Activated naive CD4-positive, alpha-beta T cell treated with anti-CD3 and anti-CD28 coated beads, Interleukin-2, amount 10 ng/mL, durations not matched to agents 7 days and 5 days (primary cell): ENCODE results near the gene EMILIN3.

Experiments used
- CTCF ChIA-PET: fragments of 350-600 bp; sonication (Branson Sonifier 250); formaldehyde crosslinking; loops from one replicate; lab custom pipeline; 2021; ENCODE audit warnings: antibody characterized with exemption; lab: Charles Lee
- DNase-seq: peaks from one replicate; pipeline ENCODE4 v3.0.0-alpha.2; 2020
- H3K27ac Mint-ChIP-seq: one replicate; pipeline ENCODE4 v1.8.0; 2021; ENCODE audit warnings: mild to moderate bottlenecking, moderate library complexity, mixed read lengths
- H3K27me3 Mint-ChIP-seq: one replicate; pipeline ENCODE4 v1.8.0; 2021; ENCODE audit warnings: mild to moderate bottlenecking, mixed read lengths
- H3K36me3 Mint-ChIP-seq: one replicate; pipeline ENCODE4 v1.8.0; 2021; ENCODE audit warnings: mixed read lengths
- H3K4me1 Mint-ChIP-seq: one replicate; pipeline ENCODE4 v1.8.0; 2021; ENCODE audit warnings: mixed read lengths
- H3K4me3 Mint-ChIP-seq: one replicate; pipeline ENCODE4 v1.8.0; 2021; ENCODE audit warnings: mild to moderate bottlenecking, moderate library complexity, mixed read lengths
- H3K9me3 Mint-ChIP-seq: one replicate; pipeline ENCODE4 v1.8.0; 2021; ENCODE audit warnings: mixed read lengths

Gene EMILIN3

GRCh38 chr20:41377275-41377674 lies 10.7 kb upstream of the EMILIN3 start:
- no peak for DNase-seq
- CTCF ChIA-PET, result no interaction called here
- H3K9me3 Mint-ChIP-seq, result no peaks in the 10 kb centered on the region
- no peak overlapping the region for H3K4me3 Mint-ChIP-seq
- H3K27ac Mint-ChIP-seq, result no peak overlapping the region
- H3K27me3 Mint-ChIP-seq, result peaks cover 83% of the 10 kb centered on the region
- H3K36me3 Mint-ChIP-seq, result no peaks in the 10 kb centered on the region
- H3K4me1 Mint-ChIP-seq, result peaks cover 9% of the 10 kb centered on the region

GRCh38 chr20:41376349-41376748 lies 9.7 kb upstream of the EMILIN3 start:
- H3K27me3 Mint-ChIP-seq, result peaks cover 74% of the 10 kb centered on the region
- H3K4me1 Mint-ChIP-seq, result peaks cover 9% of the 10 kb centered on the region
- no peak for DNase-seq
- CTCF ChIA-PET, result interaction anchor here (0.6 kb wide), 1 partner anchor 36 kb away, joined by 3 read pairs; the partner anchor contains the start of gene LPIN3
- H3K27ac Mint-ChIP-seq, result no peak overlapping the region
- H3K36me3 Mint-ChIP-seq, result no peaks in the 10 kb centered on the region
- H3K4me3 Mint-ChIP-seq, result no peak overlapping the region
- peaks cover 2% of the 10 kb centered on the region for H3K9me3 Mint-ChIP-seq

GRCh38 chr20:41375846-41376245 lies 9.2 kb upstream of the EMILIN3 start:
- H3K4me1 Mint-ChIP-seq, result peaks cover 8% of the 10 kb centered on the region
- peaks cover 76% of the 10 kb centered on the region for H3K27me3 Mint-ChIP-seq
- no peaks in the 10 kb centered on the region for H3K36me3 Mint-ChIP-seq
- DNase-seq, result no peak
- CTCF ChIA-PET, result interaction anchor here (0.6 kb wide), 1 partner anchor 35 kb away, joined by 3 read pairs; the partner anchor contains the start of gene LPIN3
- no peak overlapping the region for H3K27ac Mint-ChIP-seq
- peaks cover 5% of the 10 kb centered on the region for H3K9me3 Mint-ChIP-seq
- no peak overlapping the region for H3K4me3 Mint-ChIP-seq

DNA sequence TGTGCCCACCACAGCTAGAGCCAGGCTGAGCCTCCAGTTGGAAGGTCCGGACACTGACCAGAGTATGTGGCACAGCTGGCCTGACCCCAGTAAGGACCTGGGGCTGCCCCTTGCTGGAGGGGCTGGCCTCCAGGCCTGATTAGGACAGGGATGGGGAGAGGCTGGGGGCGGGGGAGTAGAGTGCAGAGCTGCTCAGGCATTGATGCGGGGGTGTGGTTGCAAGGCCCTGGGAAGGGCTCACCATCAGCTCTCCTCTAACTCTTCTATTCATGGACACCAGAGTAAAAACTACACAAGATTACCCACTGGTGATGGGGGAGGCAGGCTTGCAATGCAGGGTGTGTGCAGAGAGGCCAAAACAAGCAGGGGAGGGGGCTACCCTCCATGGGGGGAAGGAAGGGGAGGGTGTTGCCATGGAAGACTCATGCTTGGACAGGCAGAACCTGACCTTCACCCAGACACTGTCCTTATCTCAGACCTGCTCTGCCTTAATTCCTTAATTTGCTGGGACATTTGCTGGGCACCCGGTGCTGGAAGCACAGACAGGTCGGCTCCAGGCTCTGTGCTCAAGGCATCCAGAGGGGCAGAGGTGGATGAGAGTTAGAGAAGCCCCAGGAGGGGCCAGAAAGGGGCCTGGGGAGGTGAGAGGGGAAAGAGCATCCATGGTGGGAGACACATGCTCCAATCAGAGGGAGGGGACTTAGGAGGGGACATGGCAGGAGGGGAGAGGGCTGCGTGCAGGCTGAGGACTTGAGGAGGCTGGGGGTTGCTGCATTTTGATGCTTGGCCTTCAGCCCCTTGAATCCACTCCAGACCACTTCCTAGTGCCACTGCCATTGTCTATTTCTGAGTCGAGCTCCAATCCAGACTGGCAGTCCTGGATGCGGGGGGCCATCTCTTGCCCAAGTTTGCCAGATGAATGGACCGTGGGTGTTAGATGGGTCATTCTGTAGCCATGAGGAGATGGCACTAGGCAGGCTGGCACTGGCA lies 7.6 kb upstream of the EMILIN3 start:
- H3K27me3 Mint-ChIP-seq, result peaks cover 73% of the 10 kb centered on the region
- no peak overlapping the region for H3K4me3 Mint-ChIP-seq
- H3K4me1 Mint-ChIP-seq, result no peaks in the 10 kb centered on the region
- CTCF ChIA-PET, result no interaction called here
- H3K27ac Mint-ChIP-seq, result no peak overlapping the region
- H3K36me3 Mint-ChIP-seq, result no peaks in the 10 kb centered on the region
- H3K9me3 Mint-ChIP-seq, result peaks cover 5% of the 10 kb centered on the region
- DNase-seq, result no peak

DNA sequence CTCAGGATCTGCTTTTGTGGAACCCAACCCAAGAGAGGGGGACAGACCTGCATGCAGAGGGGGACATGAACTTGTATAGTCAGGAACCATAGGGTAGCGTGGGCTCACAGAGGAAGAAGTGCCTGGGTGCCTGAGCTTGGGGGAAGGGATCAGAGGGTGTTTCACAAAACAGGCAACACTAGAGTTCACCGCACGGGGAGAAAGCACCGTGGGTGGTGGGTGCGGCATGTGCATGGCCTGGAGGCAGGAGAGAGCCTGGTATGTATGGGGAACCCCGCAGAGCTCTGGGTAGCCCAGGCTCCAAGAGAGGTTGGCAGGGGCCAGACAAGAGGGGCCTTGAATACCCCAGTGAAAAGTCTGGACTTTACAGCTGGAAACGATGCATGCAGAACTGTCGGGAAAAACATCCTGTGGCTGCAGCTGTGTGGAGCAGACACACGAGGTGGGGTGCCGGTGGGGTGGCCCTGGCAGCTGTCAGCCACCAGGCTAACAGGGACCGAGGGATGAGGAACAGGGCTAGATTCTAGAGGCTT lies 6.7 kb upstream of the EMILIN3 start:
- H3K27ac Mint-ChIP-seq, result no peak overlapping the region
- peaks cover 5% of the 10 kb centered on the region for H3K9me3 Mint-ChIP-seq
- H3K27me3 Mint-ChIP-seq, result peaks cover 72% of the 10 kb centered on the region
- no peak overlapping the region for H3K4me3 Mint-ChIP-seq
- CTCF ChIA-PET, result no interaction called here
- no peaks in the 10 kb centered on the region for H3K4me1 Mint-ChIP-seq
- H3K36me3 Mint-ChIP-seq, result no peaks in the 10 kb centered on the region
- DNase-seq, result no peak

DNA sequence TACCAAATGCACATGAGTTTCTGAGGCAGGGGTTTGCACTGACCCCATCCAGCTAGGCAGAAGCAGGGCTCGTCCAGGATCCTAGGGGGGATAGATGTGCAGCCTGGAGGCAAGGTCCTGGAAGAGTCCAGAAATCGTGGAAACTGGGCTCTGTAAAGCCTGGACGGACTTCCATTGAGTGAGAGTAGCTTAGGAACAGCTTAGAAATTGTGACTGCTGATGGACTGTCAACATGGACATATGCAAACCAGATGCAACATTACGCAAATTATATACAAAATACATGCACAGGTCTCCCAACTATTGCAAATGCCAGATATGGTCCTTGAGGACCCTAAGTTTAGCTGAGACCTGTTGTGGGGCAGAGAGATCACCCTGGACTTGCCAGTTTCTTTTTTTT lies 4.8 kb upstream of the EMILIN3 start:
- Mint-ChIP-seq H3K36me3 (no peaks in the 10 kb centered on the region), H3K4me1 (peaks cover 5% of the 10 kb centered on the region), H3K9me3 (peaks cover 5% of the 10 kb centered on the region), H3K27me3 (peaks cover 70% of the 10 kb centered on the region), H3K4me3 (no peak overlapping the region), H3K27ac (no peak overlapping the region)
- CTCF ChIA-PET, result no interaction called here
- no peak for DNase-seq

DNA sequence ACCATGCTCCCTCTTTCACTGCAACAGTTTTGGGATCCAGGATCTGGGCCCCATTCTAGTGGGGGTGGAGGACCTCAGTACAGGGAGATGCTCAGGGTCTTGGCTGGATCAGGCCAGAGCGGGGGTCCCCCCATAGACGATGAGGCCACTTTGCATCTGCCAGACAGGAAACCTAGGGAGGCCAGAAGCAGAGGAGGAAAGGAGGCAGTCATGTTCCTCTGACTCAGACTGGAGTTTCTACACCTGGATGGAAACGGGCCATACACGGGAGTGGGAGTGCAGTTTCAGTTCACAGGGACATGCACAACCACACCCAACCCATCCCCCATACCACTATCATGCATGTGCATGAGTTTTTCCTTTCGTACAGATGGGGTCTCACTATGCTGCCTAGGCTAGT lies 3.6 kb upstream of the EMILIN3 start:
- H3K4me1 Mint-ChIP-seq, result peaks cover 5% of the 10 kb centered on the region
- H3K36me3 Mint-ChIP-seq, result no peaks in the 10 kb centered on the region
- H3K27ac Mint-ChIP-seq, result no peak overlapping the region
- peaks cover 68% of the 10 kb centered on the region for H3K27me3 Mint-ChIP-seq
- no peak overlapping the region for H3K4me3 Mint-ChIP-seq
- H3K9me3 Mint-ChIP-seq, result peaks cover 5% of the 10 kb centered on the region
- CTCF ChIA-PET, result no interaction called here
- DNase-seq, result no peak

GRCh38 chr20:41369673-41370072 lies 3.1 kb upstream of the EMILIN3 start:
- Mint-ChIP-seq H3K4me1 (peaks cover 5% of the 10 kb centered on the region), H3K9me3 (peaks cover 5% of the 10 kb centered on the region), H3K27ac (no peak overlapping the region), H3K4me3 (no peak overlapping the region), H3K27me3 (peaks cover 68% of the 10 kb centered on the region), H3K36me3 (no peaks in the 10 kb centered on the region)
- no peak for DNase-seq
- CTCF ChIA-PET, result no interaction called here

DNA sequence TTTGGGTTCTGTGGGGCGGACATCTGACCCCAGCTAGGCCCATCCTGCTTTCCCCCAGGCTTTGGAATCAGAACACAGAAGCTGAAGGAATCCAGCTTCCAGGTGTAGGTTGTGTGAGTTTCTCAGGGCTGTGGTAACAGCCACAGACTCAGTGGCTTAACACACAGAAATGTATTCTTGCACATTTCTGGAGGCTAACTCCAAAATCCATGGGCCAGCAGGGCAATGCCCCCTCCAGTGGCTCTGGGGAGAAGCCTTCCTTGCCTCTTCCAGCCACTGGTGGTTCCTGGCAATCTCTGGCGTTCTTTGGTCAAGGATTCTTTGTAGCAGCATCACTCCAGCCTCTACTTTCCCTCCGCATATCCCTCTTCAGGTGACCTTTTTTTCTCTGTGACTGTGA lies 1.3 kb upstream of the EMILIN3 start:
- peaks cover 60% of the 10 kb centered on the region for H3K27me3 Mint-ChIP-seq

GRCh38 chr20:41367393-41367695 lies 726 bp upstream of the EMILIN3 start:
- no peak for DNase-seq
- peak overlapping the region; percentile 38 for H3K4me3 Mint-ChIP-seq
- H3K9me3 Mint-ChIP-seq, result peaks cover 5% of the 10 kb centered on the region
- H3K4me1 Mint-ChIP-seq, result peaks cover 5% of the 10 kb centered on the region
- H3K27ac Mint-ChIP-seq, result no peak overlapping the region
- CTCF ChIA-PET, result no interaction called here
- peaks cover 60% of the 10 kb centered on the region for H3K27me3 Mint-ChIP-seq
- no peaks in the 10 kb centered on the region for H3K36me3 Mint-ChIP-seq

More for the DNA sequence above, 1.3 kb upstream of the EMILIN3 start:
- H3K9me3 Mint-ChIP-seq, result peaks cover 5% of the 10 kb centered on the region
- CTCF ChIA-PET, result no interaction called here
- H3K27ac Mint-ChIP-seq, result no peak overlapping the region
- no peak overlapping the region for H3K4me3 Mint-ChIP-seq
- no peak for DNase-seq
- H3K4me1 Mint-ChIP-seq, result peaks cover 5% of the 10 kb centered on the region
- H3K36me3 Mint-ChIP-seq, result no peaks in the 10 kb centered on the region

GRCh38 chr20:41365777-41366545 lies 657 bp downstream of the EMILIN3 start:
- no peak overlapping the region for H3K4me3 Mint-ChIP-seq
- DNase-seq, result no peak
- CTCF ChIA-PET, result no interaction called here
- H3K36me3 Mint-ChIP-seq, result no peaks in the 10 kb centered on the region
- peaks cover 5% of the 10 kb centered on the region for H3K4me1 Mint-ChIP-seq
- no peak overlapping the region for H3K27ac Mint-ChIP-seq
- peaks cover 56% of the 10 kb centered on the region for H3K27me3 Mint-ChIP-seq
- no peaks in the 10 kb centered on the region for H3K9me3 Mint-ChIP-seq

DNA sequence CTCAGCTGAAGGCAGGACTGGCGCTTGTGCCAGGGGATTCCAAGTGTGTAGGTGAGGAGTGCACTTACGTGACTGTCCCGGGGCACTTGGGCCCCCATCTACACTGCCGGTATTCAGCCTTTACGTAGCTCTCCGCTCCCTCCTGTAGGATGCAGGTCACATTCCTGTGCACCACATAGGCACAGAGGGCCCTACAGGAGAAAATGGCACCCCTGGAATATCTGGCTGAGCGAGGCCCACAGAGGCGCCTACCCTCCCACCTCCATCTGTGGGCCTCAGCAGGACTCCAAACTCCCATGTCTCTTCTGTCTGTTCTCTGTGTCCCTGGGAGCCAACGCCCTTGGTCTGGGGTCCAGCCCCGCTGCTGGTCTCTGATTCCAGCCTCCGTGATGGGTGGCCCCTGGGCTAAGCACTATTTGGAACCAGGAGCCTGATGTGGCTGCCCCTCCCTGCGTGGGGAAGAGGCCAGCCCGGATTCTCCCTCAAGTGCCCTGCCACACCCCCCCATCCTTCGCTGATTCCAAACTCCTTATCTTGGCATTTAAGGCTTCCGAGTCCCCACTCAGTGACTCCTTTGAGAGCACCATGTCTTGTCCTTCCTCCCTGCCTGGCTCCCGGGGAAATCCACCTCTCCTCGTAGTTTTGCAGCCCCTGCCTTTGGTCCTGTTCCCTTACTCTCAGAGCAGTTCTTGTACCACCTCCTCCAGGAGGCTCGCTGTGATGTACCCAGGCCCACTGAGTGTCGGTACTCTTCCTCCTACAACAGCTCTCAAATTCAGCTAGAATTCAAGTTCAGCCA lies 1.5 kb downstream of the EMILIN3 start:
- H3K4me1 Mint-ChIP-seq, result peaks cover 5% of the 10 kb centered on the region
- no peaks in the 10 kb centered on the region for H3K9me3 Mint-ChIP-seq
- no peak overlapping the region for H3K4me3 Mint-ChIP-seq
- no peak overlapping the region for H3K27ac Mint-ChIP-seq
- CTCF ChIA-PET, result no interaction called here
- H3K27me3 Mint-ChIP-seq, result peaks cover 52% of the 10 kb centered on the region
- DNase-seq, result no peak
- H3K36me3 Mint-ChIP-seq, result no peaks in the 10 kb centered on the region

GRCh38 chr20:41364236-41364855 lies 2.3 kb downstream of the EMILIN3 start:
- DNase-seq, result no peak
- Mint-ChIP-seq H3K27ac (no peak overlapping the region), H3K4me1 (peaks cover 5% of the 10 kb centered on the region), H3K27me3 (peaks cover 44% of the 10 kb centered on the region), H3K4me3 (no peak overlapping the region), H3K9me3 (no peaks in the 10 kb centered on the region), H3K36me3 (no peaks in the 10 kb centered on the region)
- CTCF ChIA-PET, result no interaction called here
